Stimulated activated CD4-positive, alpha-beta T cell treated with anti-CD3 and anti-CD28 coated beads, Interleukin-15, amount 100 ng/mL, for 48 hours (primary cell): ENCODE results near the gene SIGLEC12.

Experiments
- DNase-seq, 2 donors: peaks; one replicate each; pipeline ENCODE4 v3.0.0-alpha.2; 2020; ENCODE audit warnings: low read depth in 2 of 2

The SIGLEC12 gene

GRCh38 chr19:51501594-51502263 lies at the start of gene SIGLEC12:
TSS of gene SIGLEC12 (minus strand) at chr19:51501800. CDS start at chr19:51501733, 67 bp downstream.
- no peak for DNase-seq

- no peak for DNase-seq
Observed at GRCh38 chr19:51550848-51551672, 49.5 kb upstream of the SIGLEC12 start.

GRCh38 chr19:51549533-51550324 lies 48.1 kb upstream of the SIGLEC12 start:
- no peak for DNase-seq

GRCh38 chr19:51548891-51549305 lies 47.3 kb upstream of the SIGLEC12 start:
- DNase-seq: no peak

- no peak for DNase-seq
Observed at GRCh38 chr19:51548213-51548651, 46.6 kb upstream of the SIGLEC12 start.

GRCh38 chr19:51547397-51548212 lies 46.0 kb upstream of the SIGLEC12 start:
- DNase-seq: no peak

GRCh38 chr19:51546650-51547396 lies 45.2 kb upstream of the SIGLEC12 start:
- DNase-seq: peak in 1 of 2 donors; percentile 11

- no peak for DNase-seq
Observed at GRCh38 chr19:51546107-51546649, 44.6 kb upstream of the SIGLEC12 start.

GRCh38 chr19:51544038-51544437 lies 42.4 kb upstream of the SIGLEC12 start:
- no peak for DNase-seq

- DNase-seq: no peak
Observed at GRCh38 chr19:51542699-51543098, 41.1 kb upstream of the SIGLEC12 start.

GRCh38 chr19:51541458-51542357 lies 40.1 kb upstream of the SIGLEC12 start:
- DNase-seq: no peak

- DNase-seq: no peak
Observed at GRCh38 chr19:51539821-51540366, 38.3 kb upstream of the SIGLEC12 start.

GRCh38 chr19:51535535-51535934 lies 33.9 kb upstream of the SIGLEC12 start:
- no peak for DNase-seq

GRCh38 chr19:51531349-51532315 lies 30.0 kb upstream of the SIGLEC12 start, which contains the start of gene SIGLEC6:
TSS of gene SIGLEC6 (minus strand) at chr19:51531670. CDS start at chr19:51531648, 22 bp downstream.
- peak in 1 of 2 donors; percentile 14 for DNase-seq

GRCh38 chr19:51530616-51531015 lies 29.0 kb upstream of the SIGLEC12 start:
- no peak for DNase-seq

- no peak for DNase-seq
Observed at GRCh38 chr19:51529301-51529700, 27.7 kb upstream of the SIGLEC12 start.

- DNase-seq: no peak
Observed at GRCh38 chr19:51525651-51526050, 24.1 kb upstream of the SIGLEC12 start.
